ENCODE measurements around the gene SPINT1. TPM values are rescaled to one million over a fixed set of nuclear protein-coding genes. Genes with fewer than 3 reads are reported as not detected.

SPINT1 gene
- total RNA-seq, 1 donor from 2014 or later, result 6.0 TPM

DNA sequence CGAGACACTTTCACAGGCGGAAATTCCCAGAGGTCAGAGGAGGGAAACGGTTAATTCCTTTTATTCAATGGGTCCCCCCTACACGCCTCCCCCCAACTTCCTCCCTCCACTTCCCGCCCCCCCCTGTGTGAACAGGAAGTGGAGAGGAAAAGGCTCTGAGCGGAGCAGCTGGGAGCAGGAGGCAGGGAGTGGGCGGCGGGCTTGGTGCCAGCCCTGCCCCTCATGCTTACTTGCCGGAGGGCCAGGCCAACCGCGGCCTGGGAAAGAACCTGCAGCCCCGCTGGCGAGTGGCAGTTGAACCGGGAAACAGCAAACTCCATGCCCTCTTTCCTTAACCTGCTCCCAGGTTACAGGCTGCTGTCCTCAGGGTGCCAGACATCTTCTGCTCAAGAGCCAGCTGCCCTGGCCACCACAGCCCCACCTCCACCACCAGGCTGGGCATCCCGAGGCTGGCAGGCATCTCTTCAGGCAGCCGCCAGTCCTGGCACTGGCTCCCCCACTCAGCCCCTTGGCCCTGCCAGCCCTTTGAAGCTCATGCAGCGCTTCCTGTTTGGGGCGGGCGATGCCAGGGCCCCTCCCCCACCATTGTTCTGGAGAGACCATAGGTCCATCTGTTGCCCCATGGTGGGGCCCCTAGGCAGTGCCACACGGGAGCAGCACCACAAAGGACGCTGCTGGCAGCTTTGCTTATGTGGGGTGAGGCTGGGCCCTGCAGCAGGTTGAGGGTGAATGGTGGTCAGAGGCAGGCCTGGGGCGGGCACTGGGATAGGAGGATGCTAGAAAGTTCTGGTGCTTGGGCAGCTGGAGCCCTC lies 63.3 kb downstream of the SPINT1 start:
- Mint-ChIP-seq H3K4me1 (ENCODE audit: low read depth, unreplicated experiment) (peaks cover 42% of the 10 kb centered on the region), H3K27ac (ENCODE audit: unreplicated experiment) (no peak overlapping the region), H3K4me3 (ENCODE audit: unreplicated experiment) (no peak overlapping the region), H3K36me3 (ENCODE audit: unreplicated experiment) (no peaks in the 10 kb centered on the region), H3K27me3 (ENCODE audit: unreplicated experiment) (peaks cover 5% of the 10 kb centered on the region), H3K9me3 (ENCODE audit: unreplicated experiment) (peaks cover 7% of the 10 kb centered on the region)
- TF ChIP-seq, protein P1, sequence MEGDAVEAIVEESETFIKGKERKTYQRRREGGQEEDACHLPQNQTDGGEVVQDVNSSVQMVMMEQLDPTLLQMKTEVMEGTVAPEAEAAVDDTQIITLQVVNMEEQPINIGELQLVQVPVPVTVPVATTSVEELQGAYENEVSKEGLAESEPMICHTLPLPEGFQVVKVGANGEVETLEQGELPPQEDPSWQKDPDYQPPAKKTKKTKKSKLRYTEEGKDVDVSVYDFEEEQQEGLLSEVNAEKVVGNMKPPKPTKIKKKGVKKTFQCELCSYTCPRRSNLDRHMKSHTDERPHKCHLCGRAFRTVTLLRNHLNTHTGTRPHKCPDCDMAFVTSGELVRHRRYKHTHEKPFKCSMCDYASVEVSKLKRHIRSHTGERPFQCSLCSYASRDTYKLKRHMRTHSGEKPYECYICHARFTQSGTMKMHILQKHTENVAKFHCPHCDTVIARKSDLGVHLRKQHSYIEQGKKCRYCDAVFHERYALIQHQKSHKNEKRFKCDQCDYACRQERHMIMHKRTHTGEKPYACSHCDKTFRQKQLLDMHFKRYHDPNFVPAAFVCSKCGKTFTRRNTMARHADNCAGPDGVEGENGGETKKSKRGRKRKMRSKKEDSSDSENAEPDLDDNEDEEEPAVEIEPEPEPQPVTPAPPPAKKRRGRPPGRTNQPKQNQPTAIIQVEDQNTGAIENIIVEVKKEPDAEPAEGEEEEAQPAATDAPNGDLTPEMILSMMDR (IDR thresholded peaks at IDR 0.05; ENCODE audit: partially characterized antibody, unreplicated experiment), result no peak
- no peak for DNase-seq

Other genes starting within 250 kb of the SPINT1 start
- 4.0 TPM for gene KNL1, start 249.8 kb upstream of the SPINT1 start, total RNA-seq (ENCODE audit: unreplicated experiment)
- 5.0 TPM for gene RAD51, start 148.9 kb upstream of the SPINT1 start, total RNA-seq (ENCODE audit: unreplicated experiment)
- gene RMDN3, start 88.8 kb upstream of the SPINT1 start, total RNA-seq (ENCODE audit: unreplicated experiment), result 37.1 TPM
- 5.0 TPM for gene GCHFR, start 80.0 kb upstream of the SPINT1 start, total RNA-seq (ENCODE audit: unreplicated experiment)
- gene C15orf62, start 74.1 kb upstream of the SPINT1 start, total RNA-seq (ENCODE audit: unreplicated experiment), result 0.17 TPM
- 11.8 TPM for gene ZFYVE19, start 37.0 kb upstream of the SPINT1 start, total RNA-seq (ENCODE audit: unreplicated experiment)
- gene DNAJC17, start 36.6 kb upstream of the SPINT1 start, total RNA-seq (ENCODE audit: unreplicated experiment), result 43.2 TPM
- not detected for gene PPP1R14D, start 15.3 kb upstream of the SPINT1 start, total RNA-seq (ENCODE audit: unreplicated experiment)
- gene RHOV, start 30.2 kb downstream of the SPINT1 start, total RNA-seq (ENCODE audit: unreplicated experiment), result 1.8 TPM
- 33.5 TPM for gene VPS18, start 50.4 kb downstream of the SPINT1 start, total RNA-seq (ENCODE audit: unreplicated experiment)
- gene DLL4, start 85.3 kb downstream of the SPINT1 start, total RNA-seq (ENCODE audit: unreplicated experiment), result 12.5 TPM
- 45.6 TPM for gene CHAC1, start 109.4 kb downstream of the SPINT1 start, total RNA-seq (ENCODE audit: unreplicated experiment)

All from glutamatergic neuron (in vitro differentiated cells).